Measurements from ENCODE around the gene HADHB.
A peak's percentile ranks its signal among the peaks of the same experiment; 100 is the strongest.
"Not testable (repeated sequence)": the region's sequence is repeated elsewhere in the genome, so short reads cannot be mapped to it uniquely, and the experiment has no call there.

The HADHB gene

DNA sequence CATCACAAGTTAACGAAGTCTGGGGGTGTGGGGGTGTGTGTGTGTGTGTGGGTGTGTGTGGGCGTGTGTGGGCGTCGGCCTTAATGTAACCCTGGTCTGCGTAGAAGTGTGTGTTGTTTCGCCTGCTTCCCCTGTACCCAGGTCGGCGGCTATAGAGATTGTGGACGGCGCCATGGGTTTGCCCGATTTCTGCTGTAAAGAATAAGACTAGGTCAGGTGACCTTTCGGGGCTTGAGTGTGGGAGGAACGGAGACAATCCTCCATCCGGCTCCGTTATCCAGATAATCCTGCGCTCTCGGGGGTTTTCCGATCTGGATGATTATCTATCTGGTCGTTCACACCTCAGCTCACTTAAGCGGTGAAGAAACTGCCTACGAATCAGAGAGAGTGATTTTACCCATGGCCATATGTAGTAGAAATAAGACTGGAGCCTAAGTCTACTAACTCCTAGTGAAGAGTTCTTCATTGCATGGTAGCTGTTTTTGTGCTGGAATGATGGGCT lies 543 bp downstream of the HADHB start:
- DNase-seq (ENCODE audit: low read depth): peak; percentile 33

DNA sequence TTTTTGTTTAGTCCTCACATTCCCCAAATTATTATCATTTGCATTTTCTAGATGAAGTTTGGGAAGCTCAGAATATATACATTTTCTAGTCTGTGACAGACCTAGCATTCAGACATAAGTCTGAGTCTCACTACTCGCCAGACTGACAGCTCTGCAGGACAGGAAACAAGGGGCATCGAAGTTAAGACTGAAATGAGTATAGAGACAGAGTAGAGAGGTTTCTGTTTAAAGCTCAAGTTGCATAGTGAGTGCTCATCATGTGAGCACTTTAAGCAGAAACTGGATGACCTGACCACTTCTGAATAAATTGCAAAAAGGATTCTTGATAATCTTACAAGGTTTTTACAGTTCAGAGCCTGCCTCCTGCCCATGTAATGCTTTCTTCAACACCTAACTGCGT lies 1.1 kb downstream of the HADHB start:
- no peak for DNase-seq (ENCODE audit: low read depth)

DNA sequence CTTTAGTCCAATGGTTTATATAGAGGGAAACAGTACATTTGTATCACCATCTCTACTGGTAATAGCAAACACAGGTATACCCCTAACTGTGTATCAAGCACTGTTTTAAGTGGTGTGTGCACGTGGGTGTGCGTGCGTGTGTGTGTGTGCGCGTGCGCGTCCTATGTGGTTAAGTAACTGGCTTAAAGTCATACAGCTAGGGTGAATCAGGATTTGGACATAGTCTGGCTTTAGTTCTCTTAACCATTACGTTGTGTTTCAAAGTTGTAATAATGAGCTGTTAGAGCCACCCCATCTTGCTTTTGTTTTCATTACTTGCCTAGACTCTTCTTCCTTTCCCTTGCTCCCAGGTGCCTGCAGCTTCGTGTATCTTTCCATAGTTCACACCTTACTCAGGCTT lies 2.1 kb downstream of the HADHB start:
- DNase-seq (ENCODE audit: low read depth): no peak

DNA sequence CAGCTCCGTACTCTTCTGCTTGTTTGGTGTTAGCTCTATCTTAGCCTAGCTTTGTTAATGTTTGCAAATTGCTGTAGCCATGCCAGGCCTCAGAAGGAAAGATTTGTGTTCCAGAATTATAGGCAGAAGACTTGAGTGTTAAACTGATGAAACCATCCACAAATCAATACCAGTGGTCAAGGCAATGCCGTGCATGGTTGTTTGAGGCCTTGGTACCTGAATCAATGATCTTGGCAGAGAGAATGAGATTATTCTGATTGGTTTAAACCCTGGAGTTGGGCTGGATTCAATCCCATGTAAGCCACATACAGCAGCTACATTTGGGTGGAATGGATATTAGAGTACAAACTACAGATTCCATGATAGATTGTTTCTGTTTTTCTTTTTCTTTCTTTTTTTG lies 4.9 kb downstream of the HADHB start:
- DNase-seq (ENCODE audit: low read depth): no peak

DNA sequence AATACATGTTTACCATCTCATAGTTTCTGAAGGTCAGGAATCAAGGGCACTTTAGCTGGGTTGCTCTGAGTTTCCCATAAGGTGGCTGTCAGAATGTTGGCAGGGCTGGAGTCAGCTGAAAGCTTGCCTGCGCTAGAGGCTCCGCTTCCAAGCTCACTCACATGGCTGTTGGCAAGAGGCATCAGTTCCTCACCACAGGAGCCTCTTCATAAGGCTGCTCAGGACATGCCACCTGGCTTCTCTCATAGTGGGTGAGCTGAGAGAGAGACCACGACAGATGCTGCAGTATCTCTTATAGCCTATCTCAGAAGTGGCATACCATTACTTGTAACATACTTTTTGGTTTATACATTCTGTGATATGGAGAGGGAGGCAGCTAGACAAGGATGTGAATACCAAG lies 7.2 kb downstream of the HADHB start:
- DNase-seq (ENCODE audit: low read depth): no peak

DNA sequence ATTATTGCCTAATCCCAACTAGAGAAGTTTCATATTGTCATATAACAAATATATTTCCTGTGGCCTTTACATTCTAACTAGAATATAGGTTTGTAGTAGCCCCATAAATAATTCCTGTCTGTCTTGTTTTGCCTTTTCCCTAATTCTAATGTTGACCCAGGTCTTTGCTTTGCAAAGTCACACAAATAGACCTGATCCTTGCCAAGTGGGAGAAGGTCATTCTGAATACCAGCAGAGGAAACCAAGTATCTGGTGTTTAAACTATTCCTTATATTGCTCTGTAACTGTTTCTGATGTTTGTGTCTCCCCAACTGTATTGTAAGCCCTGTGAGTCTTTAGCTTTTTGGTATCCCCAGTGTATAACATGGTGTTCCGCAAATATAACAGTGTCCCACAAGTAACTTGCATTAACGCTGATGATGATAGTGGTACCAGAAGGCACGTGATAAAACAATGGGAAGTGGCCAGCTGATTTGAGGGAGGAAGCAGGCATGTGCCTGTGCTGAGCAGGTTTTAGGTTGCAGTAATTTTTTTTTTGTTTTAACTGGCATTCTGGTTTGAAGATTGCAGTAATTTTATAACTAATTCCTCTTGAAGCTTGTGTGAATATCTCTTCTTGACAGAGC lies 11.1 kb downstream of the HADHB start:
- DNase-seq (ENCODE audit: low read depth): no peak

DNA sequence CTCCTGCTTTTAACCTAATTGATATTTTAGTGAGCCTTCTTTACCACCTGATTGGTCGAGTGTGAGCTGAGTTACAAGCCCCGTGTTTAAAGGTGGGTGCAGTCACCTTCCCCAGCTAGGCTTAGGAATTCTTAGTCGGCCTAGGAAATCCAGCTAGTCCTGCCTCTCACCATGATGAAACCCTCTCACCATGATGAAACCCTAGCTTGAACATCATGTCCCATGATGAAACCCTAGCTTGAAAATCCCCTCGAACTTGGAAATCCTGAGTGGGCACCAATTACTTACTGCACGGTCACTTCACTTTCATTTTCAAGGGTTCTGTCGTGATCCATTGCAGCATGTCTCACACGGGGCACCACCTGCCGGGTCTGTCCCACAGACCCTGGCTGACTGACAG lies 14.1 kb downstream of the HADHB start:
- not testable (repeated sequence) for DNase-seq (ENCODE audit: low read depth)

DNA sequence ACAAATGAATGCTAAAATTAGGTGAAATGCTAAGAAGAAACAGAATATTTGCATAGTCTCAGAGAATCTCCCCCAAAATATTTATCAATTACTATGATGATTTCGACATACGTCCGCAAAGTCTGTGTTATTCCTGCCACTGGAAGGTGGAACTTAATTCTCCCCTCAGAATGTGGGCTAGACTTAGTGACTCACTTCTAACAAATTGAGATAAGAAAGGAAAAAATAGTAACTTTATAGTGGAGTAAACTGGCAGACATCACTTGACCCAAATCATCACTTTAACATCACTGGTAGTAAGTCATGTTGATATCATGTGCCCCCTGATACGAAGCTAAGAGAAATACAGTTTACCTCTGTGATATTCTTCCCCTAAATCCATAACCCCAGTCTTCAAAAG lies 23.5 kb downstream of the HADHB start:
- DNase-seq (ENCODE audit: low read depth): no peak

DNA sequence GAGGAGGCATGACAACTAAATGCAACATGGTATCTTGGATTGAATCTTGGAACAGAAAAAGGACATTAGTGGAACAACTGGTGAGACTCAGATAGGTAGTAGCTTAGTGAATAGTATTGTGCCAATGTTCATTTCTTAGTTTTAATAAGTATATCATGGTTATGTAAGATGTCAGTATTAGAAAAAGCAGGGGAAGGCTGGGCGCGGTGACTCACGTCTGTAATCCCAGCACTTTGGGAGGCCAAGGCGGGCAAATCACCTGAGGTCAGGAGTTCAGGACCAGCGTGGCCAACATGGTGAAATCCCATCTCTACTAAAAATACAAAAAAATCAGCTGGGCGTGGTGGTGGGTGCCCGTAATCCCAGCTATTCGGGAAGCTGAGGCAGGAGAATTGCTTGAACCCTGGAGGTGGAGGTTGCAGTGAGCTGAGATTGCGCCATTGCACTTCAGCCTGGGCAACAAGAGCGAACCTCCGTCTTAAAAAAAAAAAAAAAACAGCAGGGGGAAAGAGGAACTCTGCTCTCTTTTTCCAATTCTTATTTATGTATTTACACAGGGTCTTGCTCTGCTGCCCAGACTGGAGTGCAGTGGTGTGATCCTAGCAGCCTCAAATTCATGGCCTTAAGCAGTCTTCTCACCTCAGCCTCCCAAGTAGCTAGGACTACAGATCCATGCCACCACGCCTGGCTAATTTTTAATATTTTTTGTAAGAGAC lies 24.1 kb downstream of the HADHB start:
- DNase-seq (ENCODE audit: low read depth): not testable (repeated sequence)

DNA sequence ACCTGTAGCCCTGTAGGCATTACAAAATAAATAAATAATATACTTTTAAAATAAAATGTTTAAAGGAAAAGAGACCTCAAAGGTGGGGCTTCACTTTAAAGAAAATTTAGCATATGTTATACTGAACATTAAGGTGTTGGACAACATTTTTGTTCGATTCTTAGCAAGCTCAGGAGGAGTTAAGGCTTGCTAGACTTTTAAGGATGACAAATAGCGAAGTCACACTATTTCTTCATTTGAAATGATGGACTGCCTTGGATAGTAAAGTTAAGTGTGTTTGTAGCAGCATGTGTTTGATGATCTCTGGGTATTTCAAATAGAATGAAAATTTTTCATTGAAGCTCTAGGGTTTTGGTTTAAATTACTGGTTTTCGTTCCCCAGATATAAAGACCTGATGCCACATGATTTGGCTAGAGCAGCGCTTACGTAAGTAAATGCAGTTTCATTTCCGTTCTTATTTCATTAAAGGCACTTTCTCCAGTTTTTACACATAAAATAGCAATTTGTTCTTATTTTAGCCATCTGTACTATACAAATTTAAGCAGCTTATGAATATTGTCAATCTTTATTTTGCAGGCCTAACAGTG lies 24.9 kb downstream of the HADHB start:
- no peak for DNase-seq (ENCODE audit: low read depth)

DNA sequence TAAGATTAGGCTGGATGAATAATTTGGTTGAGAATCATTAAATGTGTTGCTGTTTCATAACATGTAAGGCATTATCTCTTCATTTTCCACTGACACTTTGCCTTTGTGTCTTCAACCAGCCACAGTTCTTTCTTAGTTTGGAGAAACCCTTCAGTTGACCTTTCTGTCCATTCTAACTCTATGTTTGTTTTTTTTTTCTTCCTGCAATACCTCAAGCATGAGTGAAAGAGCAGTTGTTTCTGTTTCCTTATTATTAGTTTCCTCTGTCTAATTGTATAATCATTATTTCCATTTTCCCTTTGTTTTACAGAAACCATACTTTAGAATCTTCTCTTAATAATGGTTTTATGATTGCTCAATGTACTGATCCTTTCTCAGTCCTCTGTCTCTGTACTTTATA lies 25.6 kb downstream of the HADHB start:
- no peak for DNase-seq (ENCODE audit: low read depth)

DNA sequence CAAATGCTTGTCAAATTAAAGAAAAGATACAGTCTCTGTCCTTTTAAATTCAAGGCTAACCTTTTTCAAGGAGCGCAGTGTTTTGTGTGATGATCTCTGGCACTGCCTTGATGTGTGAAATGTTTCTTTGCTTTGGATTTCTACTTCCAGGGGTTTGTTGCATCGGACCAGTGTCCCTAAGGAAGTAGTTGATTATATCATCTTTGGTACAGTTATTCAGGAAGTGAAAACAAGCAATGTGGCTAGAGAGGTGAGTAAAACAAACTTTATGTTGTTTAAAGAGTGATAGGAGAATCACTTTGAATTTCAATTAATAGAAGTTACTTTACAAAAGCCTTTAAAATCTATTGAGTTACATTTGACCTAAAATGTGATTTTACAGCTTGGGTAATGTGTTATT lies 28.8 kb downstream of the HADHB start:
- DNase-seq (ENCODE audit: low read depth): no peak

DNA sequence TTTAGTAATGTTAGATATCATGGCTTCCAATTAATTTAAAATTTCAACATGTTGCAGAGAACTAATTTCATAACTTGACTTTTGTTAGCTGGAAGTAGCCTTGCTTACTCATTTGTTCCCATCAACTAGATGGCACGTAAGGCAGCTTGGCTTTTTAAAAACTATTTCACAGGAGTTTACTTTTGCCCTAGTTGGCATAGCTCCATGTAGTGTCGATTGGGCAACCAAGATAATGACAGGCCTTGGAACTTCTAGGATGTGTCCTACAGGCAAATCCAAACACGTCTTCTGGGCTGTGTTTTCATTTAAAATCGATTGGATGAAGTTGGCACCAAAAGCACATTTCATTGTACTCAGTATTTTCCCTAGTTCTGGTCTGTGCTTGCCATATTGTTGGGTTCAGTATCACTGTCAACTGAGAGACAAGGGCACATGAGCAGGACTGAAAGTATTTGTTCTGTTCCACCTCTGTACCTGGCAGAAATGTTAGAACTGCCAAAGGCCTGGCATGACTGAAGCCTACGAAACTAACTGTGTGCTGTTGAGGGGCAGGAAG lies 29.4 kb downstream of the HADHB start:
- no peak for DNase-seq (ENCODE audit: low read depth)

DNA sequence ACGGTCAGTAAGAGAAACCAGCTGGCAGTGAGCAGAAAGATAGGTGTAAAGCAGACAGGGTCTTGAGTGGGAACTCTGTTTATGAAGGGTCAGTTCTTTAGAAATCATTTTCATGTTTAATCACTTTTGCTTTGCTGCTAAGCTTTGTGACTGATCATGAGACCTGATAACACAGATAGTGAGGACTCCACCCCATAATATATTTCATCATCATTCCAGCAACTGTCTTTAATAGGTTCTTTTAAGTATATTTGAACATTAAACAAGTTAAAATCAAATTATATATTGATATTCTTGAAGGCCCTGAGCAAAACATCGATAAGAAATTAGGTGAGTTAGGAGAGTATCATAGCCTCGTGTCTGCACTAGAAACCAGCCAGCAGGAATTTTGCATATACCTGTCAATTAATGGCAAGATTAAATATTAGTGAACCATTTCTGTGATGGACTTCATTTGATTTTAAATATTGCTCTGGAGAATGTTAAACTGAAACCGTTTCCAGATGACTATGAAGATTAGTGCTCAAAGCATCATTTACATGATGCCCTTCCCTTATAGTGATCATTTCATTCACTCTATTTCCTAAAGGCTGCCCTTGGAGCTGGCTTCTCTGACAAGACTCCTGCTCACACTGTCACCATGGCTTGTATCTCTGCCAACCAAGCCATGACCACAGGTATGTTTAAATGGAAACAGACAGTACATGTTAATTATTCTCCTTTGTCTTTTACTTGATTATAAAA lies 31.9 kb downstream of the HADHB start:
- no peak for DNase-seq (ENCODE audit: low read depth)

DNA sequence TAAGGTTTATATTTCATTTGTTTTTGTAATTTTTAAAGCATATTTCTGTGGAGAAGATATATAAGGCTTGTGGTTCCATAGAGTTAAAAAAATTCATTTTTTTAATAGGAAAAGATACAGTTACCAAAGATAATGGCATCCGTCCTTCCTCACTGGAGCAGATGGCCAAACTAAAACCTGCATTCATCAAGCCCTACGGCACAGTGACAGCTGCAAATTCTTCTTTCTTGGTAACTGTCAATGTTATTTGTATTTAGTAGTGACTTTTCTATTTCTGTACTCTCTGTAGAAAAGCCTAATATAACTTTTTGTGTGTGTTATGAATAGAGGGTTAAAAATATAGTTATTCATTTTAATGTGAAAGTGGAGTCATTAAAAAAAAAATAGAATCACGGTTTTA lies 35.1 kb downstream of the HADHB start:
- no peak for DNase-seq (ENCODE audit: low read depth)

DNA sequence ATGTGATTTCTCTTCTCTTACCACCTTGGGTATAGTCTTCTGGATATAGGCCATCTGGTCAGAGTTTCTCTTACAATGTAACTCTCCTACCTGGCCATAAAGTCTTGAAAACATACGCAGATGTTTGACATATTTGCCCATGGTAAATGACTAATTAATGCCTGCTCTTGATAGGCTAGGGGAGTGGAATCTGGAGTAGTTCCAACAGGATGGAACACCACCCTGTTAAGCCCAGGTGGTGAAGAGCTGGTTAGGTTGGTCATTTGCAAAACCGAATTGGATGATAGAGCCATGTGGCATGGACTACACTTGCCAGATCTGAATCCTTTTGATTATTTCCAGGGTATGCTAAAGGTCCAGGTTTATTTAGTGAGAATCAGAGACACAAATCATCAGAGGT lies 36.5 kb downstream of the HADHB start:
- DNase-seq (ENCODE audit: low read depth): no peak

DNA sequence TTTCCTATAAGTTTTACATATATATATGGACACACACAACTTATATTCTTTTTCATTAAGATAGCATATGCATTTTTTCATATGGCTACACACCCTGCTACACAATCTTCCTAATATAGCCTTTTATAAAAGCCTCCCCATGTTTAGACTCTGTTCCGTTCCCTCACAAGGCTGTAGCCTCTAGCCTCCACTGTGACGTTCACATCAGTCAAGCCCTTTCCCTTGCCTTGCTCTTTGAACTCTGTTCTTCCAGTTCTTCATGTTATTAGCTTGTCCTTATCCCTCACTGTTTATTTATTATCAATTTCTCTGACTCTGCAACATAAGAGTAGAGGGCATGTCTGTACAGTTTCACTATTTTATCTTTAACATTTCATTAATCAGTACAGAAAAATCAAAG lies 38.9 kb downstream of the HADHB start:
- no peak for DNase-seq (ENCODE audit: low read depth)

DNA sequence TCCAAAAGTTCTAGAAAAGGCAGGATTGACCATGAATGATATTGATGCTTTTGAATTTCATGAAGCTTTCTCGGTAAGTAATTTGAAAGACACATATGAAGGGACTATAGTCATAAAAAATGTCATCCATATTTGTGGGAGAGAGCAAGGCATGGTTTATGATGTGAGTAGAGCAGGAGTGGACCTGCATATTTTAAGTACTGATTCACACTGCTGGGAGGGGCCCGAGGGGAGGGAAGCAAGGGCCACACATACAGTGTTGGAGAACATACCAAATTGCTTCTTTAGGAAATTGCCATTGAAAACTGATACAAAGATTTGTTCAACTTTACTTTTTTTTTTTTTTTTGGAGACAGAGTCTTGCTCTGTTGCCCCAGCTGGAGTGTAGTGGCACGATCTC lies 39.4 kb downstream of the HADHB start:
- DNase-seq (ENCODE audit: low read depth): no peak

DNA sequence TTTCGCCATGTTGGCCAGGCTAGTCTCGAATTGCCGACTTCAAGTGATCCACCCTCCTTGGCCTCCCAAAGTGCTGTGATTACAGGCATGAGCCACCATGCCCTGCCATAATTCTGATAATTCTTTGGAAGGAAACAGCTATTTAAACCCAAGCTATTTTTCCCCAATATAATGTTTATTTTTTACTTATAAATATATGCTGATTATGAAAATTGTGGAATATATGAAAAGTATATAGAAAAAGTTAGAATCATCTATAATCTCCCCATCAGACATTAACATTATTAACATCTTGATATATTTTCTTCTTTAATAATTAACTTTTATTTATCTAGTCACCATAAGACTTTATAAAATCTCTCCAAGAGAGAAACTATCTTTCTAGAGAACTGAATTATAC lies 41.2 kb downstream of the HADHB start:
- no peak for DNase-seq (ENCODE audit: low read depth)

DNA sequence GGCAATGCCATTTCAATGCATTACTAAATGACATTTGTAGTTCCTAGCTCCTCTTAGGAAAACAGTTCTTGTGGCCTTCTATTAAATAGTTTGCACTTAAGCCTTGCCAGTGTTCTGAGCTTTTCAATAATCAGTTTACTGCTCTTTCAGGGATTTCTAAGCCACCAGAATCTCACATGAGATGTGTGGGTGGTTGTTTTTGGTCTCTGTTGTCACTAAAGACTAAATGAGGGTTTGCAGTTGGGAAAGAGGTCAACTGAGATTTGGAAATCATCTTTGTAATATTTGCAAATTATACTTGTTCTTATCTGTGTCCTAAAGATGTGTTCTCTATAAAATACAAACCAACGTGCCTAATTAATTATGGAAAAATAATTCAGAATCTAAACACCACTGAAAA lies 45.3 kb downstream of the HADHB start:
- no peak for DNase-seq (ENCODE audit: low read depth)

DNA sequence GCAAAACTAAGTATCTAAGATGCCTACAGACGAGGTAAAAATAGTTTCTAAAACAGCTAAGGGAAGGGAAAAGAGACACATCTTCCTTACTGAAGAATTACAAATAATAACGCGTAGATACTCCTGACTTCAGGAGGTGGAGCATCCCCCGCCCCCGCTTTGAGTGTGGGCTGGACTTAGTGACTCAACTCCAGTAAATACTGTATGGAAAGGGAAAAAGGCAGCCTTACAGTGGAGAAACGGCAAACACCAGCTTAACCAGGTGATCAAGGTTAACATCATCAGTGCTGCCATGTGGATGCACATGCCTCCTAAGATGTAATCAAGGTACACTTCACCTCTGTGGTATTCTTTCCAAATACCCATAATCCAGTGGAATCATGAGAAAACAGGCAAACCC lies 47.9 kb downstream of the HADHB start:
- no peak for DNase-seq (ENCODE audit: low read depth)

DNA sequence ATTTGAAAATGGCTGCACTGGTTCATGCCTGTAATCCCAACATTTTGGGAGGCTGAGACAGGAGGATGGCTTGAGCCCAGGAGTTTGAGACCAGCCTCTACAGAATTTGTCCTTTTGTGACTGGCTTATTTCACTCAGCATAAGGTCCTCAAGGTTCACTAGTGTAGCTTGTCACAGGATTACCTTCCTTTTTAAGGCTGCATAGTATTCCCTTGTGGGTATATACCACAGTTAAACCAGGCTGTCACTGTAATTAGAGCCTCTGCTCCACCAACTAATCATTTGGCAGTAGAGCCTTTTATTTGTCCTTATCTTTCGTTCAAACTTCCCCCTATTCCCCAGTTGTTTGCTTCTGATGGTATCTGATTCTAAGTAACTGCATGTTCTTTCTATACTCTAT lies 50.8 kb downstream of the HADHB start:
- DNase-seq (ENCODE audit: low read depth): no peak

DNA sequence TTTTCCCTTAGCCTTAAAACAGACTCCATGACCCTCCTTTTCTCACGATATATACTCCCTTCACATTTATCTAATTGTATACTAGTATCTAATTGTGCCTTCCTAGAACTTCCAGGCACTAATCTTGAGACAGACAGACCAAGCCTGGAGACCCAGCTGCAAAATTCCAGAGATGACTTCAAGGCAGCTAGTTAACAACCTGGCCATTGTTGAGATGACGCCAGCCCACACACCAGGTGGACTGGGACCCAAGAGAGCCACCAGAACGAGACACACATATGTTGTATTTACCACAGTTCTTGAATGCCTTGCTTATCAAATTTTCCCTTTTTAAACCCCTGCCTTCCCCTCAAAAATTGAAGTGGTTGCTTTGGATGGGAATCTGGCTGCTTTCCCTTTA lies 52.3 kb downstream of the HADHB start:
- DNase-seq (ENCODE audit: low read depth): no peak
